ENCODE measurements around the gene BAIAP2L2. TPM values are rescaled to one million over a fixed set of nuclear protein-coding genes. Genes with fewer than 3 reads are reported as not detected.

BAIAP2L2 gene
- total and polyA plus RNA-seq, 2 donors (not counting 3 experiments of a cell fraction or from before 2014, with no cell fraction given) = 0.20 to 0.35 TPM

DNA sequence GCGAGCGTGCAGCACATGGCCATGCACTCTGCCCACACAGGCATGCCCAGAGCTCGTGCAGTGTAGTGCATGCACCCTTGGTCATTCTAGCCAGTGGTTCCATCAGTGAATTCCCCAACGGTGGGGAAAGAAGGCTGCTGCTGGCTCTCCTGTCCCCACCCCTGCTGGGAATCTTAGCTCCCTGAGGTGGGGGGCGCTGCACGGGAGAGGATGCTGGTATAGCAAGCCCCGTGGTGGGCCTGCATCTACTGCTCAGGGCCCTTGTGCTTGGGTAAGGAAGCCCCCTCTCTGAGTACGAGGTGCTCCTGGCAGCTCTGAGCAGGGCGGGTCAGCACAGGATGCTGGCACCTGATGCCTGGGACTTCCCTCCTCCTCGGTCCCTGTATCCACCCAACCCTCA, 18.5 kb upstream of the BAIAP2L2 start:
- intact Hi-C loops (cut with micrococcal nuclease) = no loop called here
- no peak for TF ChIP-seq GATA2 (IDR thresholded peaks at IDR 0.05; ENCODE audit: insufficient read depth, insufficient read length, low read depth, low read length)
- TF ChIP-seq, protein P1, sequence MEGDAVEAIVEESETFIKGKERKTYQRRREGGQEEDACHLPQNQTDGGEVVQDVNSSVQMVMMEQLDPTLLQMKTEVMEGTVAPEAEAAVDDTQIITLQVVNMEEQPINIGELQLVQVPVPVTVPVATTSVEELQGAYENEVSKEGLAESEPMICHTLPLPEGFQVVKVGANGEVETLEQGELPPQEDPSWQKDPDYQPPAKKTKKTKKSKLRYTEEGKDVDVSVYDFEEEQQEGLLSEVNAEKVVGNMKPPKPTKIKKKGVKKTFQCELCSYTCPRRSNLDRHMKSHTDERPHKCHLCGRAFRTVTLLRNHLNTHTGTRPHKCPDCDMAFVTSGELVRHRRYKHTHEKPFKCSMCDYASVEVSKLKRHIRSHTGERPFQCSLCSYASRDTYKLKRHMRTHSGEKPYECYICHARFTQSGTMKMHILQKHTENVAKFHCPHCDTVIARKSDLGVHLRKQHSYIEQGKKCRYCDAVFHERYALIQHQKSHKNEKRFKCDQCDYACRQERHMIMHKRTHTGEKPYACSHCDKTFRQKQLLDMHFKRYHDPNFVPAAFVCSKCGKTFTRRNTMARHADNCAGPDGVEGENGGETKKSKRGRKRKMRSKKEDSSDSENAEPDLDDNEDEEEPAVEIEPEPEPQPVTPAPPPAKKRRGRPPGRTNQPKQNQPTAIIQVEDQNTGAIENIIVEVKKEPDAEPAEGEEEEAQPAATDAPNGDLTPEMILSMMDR (IDR thresholded peaks at IDR 0.05; ENCODE audit: extremely low read depth in 1 of 2, insufficient read depth in 1 of 2, low read depth in 1 of 2, low read length in 2 of 2) = no peak
- no peak for TF ChIP-seq FOS (IDR thresholded peaks at IDR 0.05; ENCODE audit: borderline replicate concordance, insufficient read depth, low read length)
- TF ChIP-seq POLR2AphosphoS5 (IDR thresholded peaks at IDR 0.05; ENCODE audit: insufficient read depth, low read depth, low read length) = no peak
- TF ChIP-seq MYC (IDR thresholded peaks at IDR 0.05; ENCODE audit: low read depth, low read length) = no peak
- no peak for TF ChIP-seq EZH2 (IDR thresholded peaks at IDR 0.05; ENCODE audit: borderline replicate concordance, low read depth, low read length, severe bottlenecking)
- TF ChIP-seq JUN (IDR thresholded peaks at IDR 0.05; ENCODE audit: borderline replicate concordance, insufficient read depth, insufficient read length, low read depth) = no peak
- TF ChIP-seq POLR2A (IDR thresholded peaks at IDR 0.05; ENCODE audit: low read depth, low read length) = no peak
- TF ChIP-seq, protein P2, sequence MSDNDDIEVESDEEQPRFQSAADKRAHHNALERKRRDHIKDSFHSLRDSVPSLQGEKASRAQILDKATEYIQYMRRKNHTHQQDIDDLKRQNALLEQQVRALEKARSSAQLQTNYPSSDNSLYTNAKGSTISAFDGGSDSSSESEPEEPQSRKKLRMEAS (IDR thresholded peaks at IDR 0.05; ENCODE audit: insufficient read depth, insufficient read length) = no peak
- Histone ChIP-seq H3K4me1 (ENCODE audit: control insufficient read depth, extremely low read depth, insufficient read depth, low read length) (no peaks in the 10 kb centered on the region), H4K20me1 (replicated peaks; ENCODE audit: control insufficient read depth, extremely low read depth, insufficient read depth, low read length) (no peaks in the 10 kb centered on the region), H3K27me3 (ENCODE audit: control insufficient read depth in 2 of 2, insufficient read depth in 2 of 2, low read length in 2 of 2) (no peaks in the 10 kb centered on the region), H3K4me3 (replicated peaks in 1 of 3; ENCODE audit: insufficient read depth in 1 of 3, low read depth in 1 of 3, low read length in 3 of 3) (no peak overlapping the region), H2AFZ (ENCODE audit: low read depth, low read length) (no peak overlapping the region), H3K9me1 (replicated peaks; ENCODE audit: control insufficient read depth, extremely low read depth, insufficient read depth, low read length) (no peaks in the 10 kb centered on the region), H3K79me2 (ENCODE audit: control insufficient read depth, insufficient read depth, low read length) (no peaks in the 10 kb centered on the region), H3K9ac (replicated peaks; ENCODE audit: extremely low read depth, insufficient read depth, low read length) (no peak overlapping the region), H3K36me3 (ENCODE audit: control insufficient read depth in 2 of 2, extremely low read depth in 1 of 2, insufficient read depth in 2 of 2, low read length in 2 of 2) (no peaks in the 10 kb centered on the region), H3K9me3 (replicated peaks; ENCODE audit: control insufficient read depth, insufficient read depth, low read length) (no peaks in the 10 kb centered on the region), H3K27ac (ENCODE audit: insufficient read depth, low read depth, low read length) (no peak overlapping the region), H3K4me2 (ENCODE audit: insufficient read depth, low read length) (no peak overlapping the region)
- no peak for FAIRE-seq
- dilution Hi-C loops (cut with MboI; ENCODE audit: extremely low pct_ligation_motif_present, low sequenced_read_pairs) = no loop called here
- DNase-seq (ENCODE audit: low read depth, low spot score) = no peak
- POLR2A ChIA-PET = no interaction called here
- CTCF ChIA-PET = interaction anchor here (1.7 kb wide), 1 partner anchor 14 kb away, joined by 9 read pairs; no protein-coding TSS in a partner anchor
- no TSS peak for BruUV-seq (replicated peaks)
